H9 (cell line): ENCODE data around the gene PPL. TPM values are rescaled to one million over a fixed set of nuclear protein-coding genes. Genes with fewer than 3 reads are reported as not detected.

ENCODE experiments used
- DNase-seq: peaks from one replicate; pipeline ENCODE4 v3.0.0-alpha.2; 2017
- H2AFZ ChIP-seq: one replicate; pipeline ENCODE4 v1.6.1; 2013; ENCODE audit warnings: mild to moderate bottlenecking, low read length, control low read depth, moderate library complexity
- H2AK5ac ChIP-seq: 2 replicates; pipeline ENCODE4 v1.6.1; 2013; ENCODE audit warnings: low read length, control low read depth, mixed read lengths; ENCODE audit not compliant: insufficient read length
- H2BK120ac ChIP-seq: one replicate; pipeline ENCODE4 v1.6.1; 2013; ENCODE audit warnings: low read depth, mild to moderate bottlenecking, low read length, control low read depth, inconsistent platforms; ENCODE audit not compliant: poor library complexity, severe bottlenecking
- H2BK12ac ChIP-seq: 2 replicates; pipeline ENCODE4 v1.6.1; 2013; ENCODE audit warnings: low read length, control low read depth, mixed read lengths, low read depth; ENCODE audit not compliant: insufficient read length
- H2BK15ac ChIP-seq: 2 replicates; pipeline ENCODE4 v1.6.1; 2013; ENCODE audit warnings: low read depth, low read length, control low read depth
- H2BK20ac ChIP-seq: one replicate; pipeline ENCODE4 v1.6.1; 2013; ENCODE audit warnings: low read depth, mild to moderate bottlenecking, low read length, control low read depth, inconsistent platforms; ENCODE audit not compliant: poor library complexity, severe bottlenecking
- H2BK5ac ChIP-seq: 2 replicates; pipeline ENCODE4 v1.6.1; 2013; ENCODE audit warnings: low read length, control low read depth, mixed read lengths; ENCODE audit not compliant: insufficient read length
- H3K14ac ChIP-seq: 2 replicates; pipeline ENCODE4 v1.6.1; 2013; ENCODE audit warnings: low read length, control low read depth; ENCODE audit not compliant: insufficient read depth
- H3K18ac ChIP-seq: 2 replicates; pipeline ENCODE4 v1.6.1; 2013; ENCODE audit warnings: low read depth, mild to moderate bottlenecking, mixed read lengths, low read length, control low read depth; ENCODE audit not compliant: insufficient read length
- H3K23ac ChIP-seq: 2 replicates; pipeline ENCODE4 v1.6.1; 2013; ENCODE audit warnings: low read length, control low read depth, mixed read lengths, low read depth; ENCODE audit not compliant: insufficient read length
- H3K23me2 ChIP-seq: 2 replicates; pipeline ENCODE4 v1.6.1; 2013; ENCODE audit warnings: low read depth, mild to moderate bottlenecking, mixed read lengths, low read length, control low read depth; ENCODE audit not compliant: insufficient read length, poor library complexity, severe bottlenecking
- H3K27ac ChIP-seq: 2 replicates; pipeline ENCODE4 v1.5.1; 2013; ENCODE audit warnings: low read length, control low read depth, mixed read lengths, low read depth; ENCODE audit not compliant: insufficient read length
- H3K27me3 ChIP-seq: 2 replicates; pipeline ENCODE4 v1.6.1; 2013; ENCODE audit warnings: low read length, control low read depth, inconsistent platforms; ENCODE audit not compliant: insufficient read depth
- H3K4ac ChIP-seq: 2 replicates; pipeline ENCODE4 v1.6.1; 2013; ENCODE audit warnings: low read depth, mild to moderate bottlenecking, control low read depth, inconsistent platforms, low read length, moderate library complexity
- H3K4me1 ChIP-seq: 2 replicates; pipeline ENCODE4 v1.6.1; 2013; ENCODE audit warnings: low read length, control low read depth, inconsistent platforms; ENCODE audit not compliant: insufficient read depth
- H3K4me2 ChIP-seq: 2 replicates; pipeline ENCODE4 v1.6.1; 2013; ENCODE audit warnings: low read length, control low read depth, mixed read lengths; ENCODE audit not compliant: insufficient read length, insufficient read depth
- H3K56ac ChIP-seq: 2 replicates; pipeline ENCODE4 v1.6.1; 2013; ENCODE audit warnings: low read depth, mild to moderate bottlenecking, mixed read lengths, low read length, control low read depth; ENCODE audit not compliant: insufficient read length
- H3K79me1 ChIP-seq: 2 replicates; pipeline ENCODE4 v1.6.1; 2013; ENCODE audit warnings: low read depth, mild to moderate bottlenecking, moderate library complexity, low read length, control low read depth, inconsistent platforms; ENCODE audit not compliant: insufficient read depth, poor library complexity, severe bottlenecking
- H3K79me2 ChIP-seq: 2 replicates; pipeline ENCODE4 v1.6.1; 2013; ENCODE audit warnings: low read length, control low read depth, inconsistent platforms; ENCODE audit not compliant: insufficient read depth
- H3K9ac ChIP-seq: 2 replicates; pipeline ENCODE4 v1.6.1; 2013; ENCODE audit warnings: low read length, control low read depth, mixed read lengths; ENCODE audit not compliant: insufficient read length; ENCODE audit errors: extremely low read depth
- H3K9me3 ChIP-seq: one replicate; pipeline ENCODE4 v1.6.1; 2013; ENCODE audit warnings: low read depth, low read length, inconsistent platforms; ENCODE audit not compliant: control insufficient read depth
- H3T11ph ChIP-seq: one replicate; pipeline ENCODE4 v1.6.1; 2013; ENCODE audit warnings: mild to moderate bottlenecking, low read length, control low read depth, inconsistent platforms
- H4K20me1 ChIP-seq: one replicate; pipeline ENCODE4 v1.6.1; 2013; ENCODE audit not compliant: control insufficient read depth, insufficient read length, insufficient read depth
- H4K5ac ChIP-seq: 2 replicates; pipeline ENCODE4 v1.6.1; 2013; ENCODE audit warnings: low read depth, mild to moderate bottlenecking, mixed read lengths, low read length, control low read depth; ENCODE audit not compliant: insufficient read length
- H4K8ac ChIP-seq: replicated peaks from 2 replicates; pipeline ENCODE4 v1.6.1; 2013; ENCODE audit warnings: low read length, control low read depth, mixed read lengths, low read depth; ENCODE audit not compliant: insufficient read length
- H4K91ac ChIP-seq: 2 replicates; pipeline ENCODE4 v1.6.1; 2013; ENCODE audit warnings: low read depth, mild to moderate bottlenecking, moderate library complexity, mixed read lengths, low read length, control low read depth; ENCODE audit not compliant: insufficient read length
- H3K27ac Mint-ChIP-seq, 3 experiments: 2 replicates in 2 of 3; 3 replicates in 1 of 3; pipeline ENCODE4 v1.8.0; 2020 to 2021; ENCODE audit warnings: mixed read lengths in 3 of 3, mild to moderate bottlenecking in 1 of 3, moderate library complexity in 1 of 3
- H3K27me3 Mint-ChIP-seq: 2 replicates; pipeline ENCODE4 v1.8.0; 2021; ENCODE audit warnings: low read depth, mild to moderate bottlenecking, moderate library complexity, mixed read lengths
- H3K36me3 Mint-ChIP-seq, 3 experiments: 2 replicates in 2 of 3; 3 replicates in 1 of 3; pipeline ENCODE4 v1.8.0; 2020 to 2021; ENCODE audit warnings: low read depth in 3 of 3, mixed read lengths in 3 of 3; ENCODE audit not compliant: insufficient read depth in 1 of 3
- H3K4me1 Mint-ChIP-seq, 2 experiments: 2 replicates each; pipeline ENCODE4 v1.8.0; 2020; ENCODE audit warnings: mixed read lengths in 2 of 2
- H3K4me3 Mint-ChIP-seq, 2 experiments: 2 replicates in 1 of 2; 3 replicates in 1 of 2; pipeline ENCODE4 v1.8.0; 2020 to 2021; ENCODE audit warnings: mild to moderate bottlenecking in 2 of 2, mixed read lengths in 2 of 2, moderate library complexity in 1 of 2
- H3K9me3 Mint-ChIP-seq, 2 experiments: 2 replicates in 1 of 2; 3 replicates in 1 of 2; pipeline ENCODE4 v1.8.0; 2020; ENCODE audit warnings: mild to moderate bottlenecking in 2 of 2, mixed read lengths in 2 of 2, moderate library complexity in 1 of 2
- WGBS: extraction: QIAGEN DNeasy Blood & Tissue Kit; methylation state at CpG from one replicate; pipeline ENCODE4 v1.1.7; 2013; ENCODE audit warnings: missing lambda C conversion rate, low lambda C conversion rate, mixed read lengths; ENCODE audit not compliant: insufficient read length; ENCODE audit errors: extremely low coverage; 5-methylcytosine and 5-hydroxymethylcytosine counted together
- total RNA-seq: library from RNA; stranded (reverse); gene quantifications from 2 replicates; pipeline ENCODE4 v1.2.1, GENCODE V29; 2021
- TF ChIP-seq, protein P1 (sequence below): fragments of 200-600 bp; sonication (generic); conservative IDR thresholded peaks from 3 replicates; pipeline ENCODE4 v1.8.0; 2021; ENCODE audit warnings: antibody characterized with exemption, mild to moderate bottlenecking

PPL gene
- total RNA-seq, 1 experiment from 2014 or later: 29.2 TPM

DNA sequence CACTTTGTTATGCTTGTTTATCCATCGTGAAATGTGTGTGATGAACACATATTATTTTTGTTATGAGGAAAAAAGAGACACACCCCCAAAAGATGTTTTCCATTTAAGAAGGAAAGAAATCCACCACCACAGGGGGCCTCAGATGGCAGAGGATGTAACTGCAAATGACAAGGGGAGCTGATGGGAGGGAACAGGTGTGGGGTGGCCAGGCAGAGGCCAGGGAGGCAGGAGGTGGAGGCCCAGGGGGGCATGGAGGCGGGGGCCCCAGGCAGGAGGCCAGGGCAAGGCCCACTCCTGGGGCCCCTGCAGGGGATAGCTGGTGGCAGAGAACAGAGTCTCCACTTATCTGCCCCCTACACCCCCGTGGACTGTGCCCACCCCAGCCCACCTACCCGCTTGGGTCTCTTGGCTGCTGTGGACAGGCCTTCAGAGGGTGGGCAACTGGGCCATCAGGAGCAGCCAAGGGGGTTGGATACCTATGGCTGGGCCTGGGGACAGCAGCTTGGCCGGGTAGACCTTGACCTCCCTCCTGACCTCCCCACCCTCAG, 28.0 kb downstream of the PPL start:
- Mint-ChIP-seq H3K36me3 (no peaks in the 10 kb centered on the region; a peak in 1 of 7 replicates), H3K9me3 (no peaks in the 10 kb centered on the region), H3K27ac (no peak overlapping the region), H3K27me3 (no peaks in the 10 kb centered on the region; the same call in 1 of the 2 replicates), H3K4me3 (no peak overlapping the region), H3K4me1 (peaks cover 4 to 9% of the 10 kb centered on the region in 2 experiments)
- Histone ChIP-seq H3K27ac (no peak overlapping the region), H2AFZ (no peak overlapping the region), H4K91ac (no peak overlapping the region), H3K4ac (no peak overlapping the region), H4K5ac (no peak overlapping the region), H2BK5ac (no peak overlapping the region), H2BK20ac (no peak overlapping the region), H4K8ac (no peak overlapping the region), H3K4me1 (no peaks in the 10 kb centered on the region), H4K20me1 (no peaks in the 10 kb centered on the region), H3K14ac (no peak overlapping the region), H3K56ac (no peak overlapping the region), H2AK5ac (no peak overlapping the region), H3K23ac (no peak overlapping the region), H3K79me2 (no peaks in the 10 kb centered on the region), H3K4me2 (no peak overlapping the region), H2BK12ac (no peak overlapping the region), H3K27me3 (no peaks in the 10 kb centered on the region), H3K79me1 (no peaks in the 10 kb centered on the region), H3K23me2 (no peaks in the 10 kb centered on the region), H3K9me3 (no peaks in the 10 kb centered on the region), H3T11ph (no peak overlapping the region), H2BK120ac (no peak overlapping the region), H3K18ac (no peak overlapping the region), H3K9ac (no peak overlapping the region), H2BK15ac (no peak overlapping the region)
- no CpG with 5 or more reads among the region's 5 CpGs for WGBS
- TF ChIP-seq, protein P1, sequence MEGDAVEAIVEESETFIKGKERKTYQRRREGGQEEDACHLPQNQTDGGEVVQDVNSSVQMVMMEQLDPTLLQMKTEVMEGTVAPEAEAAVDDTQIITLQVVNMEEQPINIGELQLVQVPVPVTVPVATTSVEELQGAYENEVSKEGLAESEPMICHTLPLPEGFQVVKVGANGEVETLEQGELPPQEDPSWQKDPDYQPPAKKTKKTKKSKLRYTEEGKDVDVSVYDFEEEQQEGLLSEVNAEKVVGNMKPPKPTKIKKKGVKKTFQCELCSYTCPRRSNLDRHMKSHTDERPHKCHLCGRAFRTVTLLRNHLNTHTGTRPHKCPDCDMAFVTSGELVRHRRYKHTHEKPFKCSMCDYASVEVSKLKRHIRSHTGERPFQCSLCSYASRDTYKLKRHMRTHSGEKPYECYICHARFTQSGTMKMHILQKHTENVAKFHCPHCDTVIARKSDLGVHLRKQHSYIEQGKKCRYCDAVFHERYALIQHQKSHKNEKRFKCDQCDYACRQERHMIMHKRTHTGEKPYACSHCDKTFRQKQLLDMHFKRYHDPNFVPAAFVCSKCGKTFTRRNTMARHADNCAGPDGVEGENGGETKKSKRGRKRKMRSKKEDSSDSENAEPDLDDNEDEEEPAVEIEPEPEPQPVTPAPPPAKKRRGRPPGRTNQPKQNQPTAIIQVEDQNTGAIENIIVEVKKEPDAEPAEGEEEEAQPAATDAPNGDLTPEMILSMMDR: no peak
- DNase-seq: no peak
